NCI-H748 (cell line): ENCODE data around the gene KIF22.

Experiments
- DNase-seq: peaks from one replicate; lab custom pipeline; 2025; ENCODE audit not compliant: unreplicated experiment; lab: John Stamatoyannopoulos, UW

KIF22 gene

GRCh38 chr16:29834079-29834478 lies 43.5 kb downstream of the KIF22 start:
- no peak for DNase-seq

- DNase-seq = no peak
Observed at GRCh38 chr16:29835926-29836325, 45.4 kb downstream of the KIF22 start.

- DNase-seq = no peak
Observed at GRCh38 chr16:29836623-29837022, 46.1 kb downstream of the KIF22 start.

- DNase-seq = no peak
Observed at GRCh38 chr16:29837841-29838240, 47.3 kb downstream of the KIF22 start.

GRCh38 chr16:29839822-29840221 lies 49.3 kb downstream of the KIF22 start:
- no peak for DNase-seq

GRCh38 chr16:29840240-29840639 lies 49.7 kb downstream of the KIF22 start:
- DNase-seq = no peak

GRCh38 chr16:29841631-29842030 lies 51.1 kb downstream of the KIF22 start:
- DNase-seq = no peak

GRCh38 chr16:29842732-29843346 lies 52.3 kb downstream of the KIF22 start:
- no peak for DNase-seq

- DNase-seq = no peak
Observed at GRCh38 chr16:29843931-29844330, 53.4 kb downstream of the KIF22 start.

- no peak for DNase-seq
Observed at GRCh38 chr16:29844575-29845331, 54.2 kb downstream of the KIF22 start.

- no peak for DNase-seq
Observed at GRCh38 chr16:29845656-29846055, 55.1 kb downstream of the KIF22 start.

GRCh38 chr16:29848420-29849297 lies 58.1 kb downstream of the KIF22 start:
- peak; percentile 68 for DNase-seq

GRCh38 chr16:29849505-29849904 lies 59.0 kb downstream of the KIF22 start:
- no peak for DNase-seq

- no peak for DNase-seq
Observed at GRCh38 chr16:29850998-29851397, 60.4 kb downstream of the KIF22 start.

- DNase-seq = no peak
Observed at GRCh38 chr16:29852654-29853053, 62.1 kb downstream of the KIF22 start.

- no peak for DNase-seq
Observed at GRCh38 chr16:29854520-29855100, 64.1 kb downstream of the KIF22 start.
